ENCODE data around the gene BTF3.
"Not testable (repeated sequence)": the region's sequence is repeated elsewhere in the genome, so short reads cannot be mapped to it uniquely, and the experiment has no call there.

The BTF3 gene

DNA sequence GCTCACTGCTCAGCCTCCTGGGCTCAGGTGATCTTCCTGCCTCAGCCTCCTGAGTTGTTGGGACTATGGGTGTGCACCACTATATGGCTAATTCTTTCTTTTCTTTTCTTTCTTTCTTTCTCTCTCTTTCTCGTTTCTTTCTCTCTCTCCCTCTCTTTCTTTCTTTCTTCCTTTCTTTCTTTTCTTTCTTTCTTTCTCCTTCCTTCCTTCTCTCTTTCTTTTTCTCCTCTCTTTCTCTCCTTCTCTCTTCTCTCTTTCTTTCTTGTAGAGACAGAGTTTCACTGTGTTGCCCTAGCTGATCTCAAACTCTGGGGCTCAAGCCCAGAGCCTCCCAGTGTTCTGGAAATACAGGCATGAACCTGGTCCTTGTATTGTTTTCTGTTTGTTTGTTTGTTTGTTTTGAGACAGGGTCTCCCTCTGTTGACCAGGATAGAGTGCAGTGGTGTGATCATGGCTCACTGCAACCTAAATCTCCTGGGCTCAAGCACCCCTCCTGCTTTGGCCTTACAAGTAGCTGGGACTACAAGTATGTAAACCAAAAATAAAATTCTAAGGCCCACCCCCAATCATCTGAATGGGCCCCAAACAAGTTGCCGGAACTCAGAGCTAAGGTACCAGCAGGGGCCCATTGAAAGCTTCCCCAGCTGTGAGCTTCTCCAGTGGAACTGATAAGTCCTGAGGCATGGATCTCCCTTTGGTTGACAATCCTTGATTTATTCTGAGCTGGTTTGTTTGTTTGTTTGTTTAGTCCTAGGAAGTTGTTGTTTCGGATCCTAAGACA is 11.9 kb upstream of the BTF3 start:
- no peak for DNase-seq

DNA sequence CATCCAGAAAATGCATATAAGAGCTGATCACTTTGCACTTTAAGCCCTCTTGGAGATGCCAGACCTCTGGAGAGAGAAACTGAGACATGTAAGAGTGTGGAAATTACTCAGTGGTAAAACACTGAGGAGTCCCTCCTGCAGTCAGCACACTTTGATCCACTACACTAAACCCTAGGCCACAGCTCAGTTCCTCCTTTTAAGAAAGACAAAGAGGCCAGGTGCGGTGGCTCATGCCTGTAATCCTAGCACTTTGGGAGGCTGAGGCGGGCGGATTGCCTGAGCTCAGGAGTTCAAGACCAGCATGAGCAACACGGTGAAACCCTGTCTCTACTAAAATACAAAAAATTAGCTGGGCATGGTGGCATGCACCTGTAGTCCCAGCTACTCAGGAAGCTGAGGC is 11.0 kb upstream of the BTF3 start:
- not testable (repeated sequence) for DNase-seq

DNA sequence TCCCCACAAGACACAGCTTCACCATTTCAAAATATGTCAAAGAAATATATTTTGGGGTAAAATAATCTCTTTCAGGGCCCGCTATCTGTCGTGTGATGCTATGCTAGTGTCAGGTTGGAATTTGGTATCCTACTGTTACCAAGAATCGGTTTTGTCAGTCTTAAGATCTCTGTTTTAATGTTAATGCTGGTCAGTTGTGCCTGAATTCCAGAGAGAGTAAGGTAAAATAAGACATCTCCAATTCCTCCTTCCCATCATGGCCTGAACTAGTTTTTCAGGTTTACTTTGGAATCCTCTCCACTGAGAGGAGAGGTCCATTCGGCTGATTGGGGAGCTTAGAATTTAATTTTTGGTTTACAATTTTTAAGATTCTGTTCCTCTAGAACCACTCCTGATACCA is 10.4 kb upstream of the BTF3 start:
- DNase-seq, result no peak

DNA sequence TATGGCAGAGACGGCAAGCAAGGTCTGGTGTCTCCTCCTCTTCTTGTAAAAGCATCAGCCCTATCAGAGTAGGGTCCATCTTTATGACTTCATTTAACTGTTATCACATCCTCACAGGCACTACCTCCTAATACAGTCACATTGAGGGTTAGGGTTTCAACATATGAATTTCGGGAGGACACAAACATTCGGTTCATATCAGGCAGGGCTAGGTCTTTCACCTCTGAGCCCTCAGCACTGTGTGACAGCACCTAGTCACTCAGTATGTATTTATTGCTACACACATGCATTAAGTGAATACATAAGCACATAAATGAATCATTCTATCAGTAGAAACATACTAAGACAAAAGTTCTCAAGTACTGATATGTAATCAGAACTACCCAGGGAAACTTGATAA is 9.4 kb upstream of the BTF3 start:
- DNase-seq, result no peak

DNA sequence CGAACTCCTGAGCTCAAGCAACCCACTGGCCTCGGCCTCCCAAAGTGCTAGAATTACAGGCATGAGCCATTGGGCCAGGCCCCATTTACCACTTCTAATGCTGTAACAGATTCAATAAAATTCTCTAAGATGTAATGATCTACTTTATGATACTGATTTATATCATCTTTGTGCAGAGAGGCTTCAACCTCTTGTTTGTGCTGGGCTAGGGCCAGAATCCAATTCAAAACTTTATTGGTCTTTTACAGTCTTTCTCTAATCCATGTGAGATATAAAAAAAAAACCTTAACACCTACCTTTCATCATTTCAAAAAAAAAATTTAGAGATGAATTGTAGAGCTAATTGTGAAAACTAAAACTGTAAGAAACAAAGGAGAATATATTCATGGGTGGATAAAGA is 8.2 kb upstream of the BTF3 start:
- DNase-seq, result no peak

GRCh38 chr5:73491155-73491554 is 7.1 kb upstream of the BTF3 start:
- DNase-seq, result no peak

DNA sequence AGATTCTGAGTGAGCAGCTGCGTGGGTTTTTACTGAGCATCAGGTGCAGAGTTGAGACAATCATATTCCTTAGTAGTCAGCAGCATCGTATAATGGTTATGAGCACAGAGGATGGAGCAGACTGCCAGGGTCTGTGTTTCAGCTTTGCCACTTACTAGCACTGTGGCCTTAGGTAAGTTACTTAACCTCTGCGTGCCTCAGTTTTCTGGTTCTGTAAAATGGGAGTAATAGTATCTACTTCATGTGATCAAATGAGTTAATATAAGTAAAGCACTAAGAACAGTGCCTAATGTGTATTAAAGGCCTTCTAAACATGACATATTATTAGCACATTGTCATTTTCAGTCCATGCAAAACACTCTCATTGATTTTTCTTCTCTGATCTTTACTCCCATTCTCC is 4.8 kb upstream of the BTF3 start:
- no peak for DNase-seq

GRCh38 chr5:73494721-73495120 is 3.5 kb upstream of the BTF3 start:
- DNase-seq, result no peak

DNA sequence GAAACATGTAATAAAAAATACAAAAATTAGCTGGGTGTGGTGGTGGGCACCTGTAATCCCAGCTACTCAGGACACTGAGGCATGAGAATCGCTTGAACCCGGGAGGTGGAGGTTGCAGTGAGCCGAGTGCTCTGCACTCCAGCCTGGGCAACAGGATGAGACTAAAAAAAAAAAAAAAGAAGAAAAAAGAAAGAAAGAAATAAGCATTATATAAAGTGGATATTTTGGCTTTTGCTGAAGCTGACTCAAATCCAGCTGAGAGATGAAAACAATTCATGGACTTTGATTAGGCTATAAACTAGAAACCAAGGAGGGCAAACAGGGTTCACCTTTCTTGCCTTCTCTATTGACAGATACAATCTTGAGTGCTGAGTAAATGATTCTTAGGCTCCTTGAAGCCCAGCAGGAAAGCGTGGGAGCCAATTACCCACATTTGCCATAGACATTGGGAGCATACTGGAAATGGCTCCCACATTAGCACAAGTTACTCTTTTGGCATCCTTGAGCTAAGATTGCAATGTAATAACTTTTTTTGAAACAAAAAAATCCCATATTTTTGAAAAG is 2.4 kb upstream of the BTF3 start:
- no peak for DNase-seq

- DNase-seq, result no peak
Observed at GRCh38 chr5:73496984-73497457, 1.2 kb upstream of the BTF3 start.

DNA sequence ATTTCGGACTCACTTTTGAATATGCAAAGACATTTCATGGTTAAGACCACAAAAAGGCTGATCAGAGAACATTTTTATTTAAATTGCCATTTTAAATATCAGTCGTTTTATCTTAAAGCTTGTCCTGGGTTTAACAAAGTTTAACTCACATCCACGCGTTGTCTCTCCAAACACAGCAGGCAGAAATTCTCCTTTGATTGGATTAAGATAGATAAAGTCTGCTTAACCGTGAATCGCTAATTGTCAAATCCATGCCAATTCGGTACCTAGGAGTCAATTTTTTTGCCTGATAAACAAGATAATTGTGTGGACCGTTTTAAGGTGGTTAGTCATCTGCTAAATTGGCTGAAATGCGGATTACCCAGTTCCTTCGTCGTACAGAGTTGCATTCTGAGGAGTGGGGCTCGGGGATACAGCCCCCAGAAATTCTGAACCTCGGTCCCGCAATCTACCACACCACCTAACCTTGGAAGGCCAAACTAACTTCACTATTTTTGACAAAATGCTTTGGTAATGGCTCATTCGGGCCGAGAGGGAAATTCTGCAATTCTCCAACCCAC is 665 bp upstream of the BTF3 start:
- DNase-seq, result no peak

DNA sequence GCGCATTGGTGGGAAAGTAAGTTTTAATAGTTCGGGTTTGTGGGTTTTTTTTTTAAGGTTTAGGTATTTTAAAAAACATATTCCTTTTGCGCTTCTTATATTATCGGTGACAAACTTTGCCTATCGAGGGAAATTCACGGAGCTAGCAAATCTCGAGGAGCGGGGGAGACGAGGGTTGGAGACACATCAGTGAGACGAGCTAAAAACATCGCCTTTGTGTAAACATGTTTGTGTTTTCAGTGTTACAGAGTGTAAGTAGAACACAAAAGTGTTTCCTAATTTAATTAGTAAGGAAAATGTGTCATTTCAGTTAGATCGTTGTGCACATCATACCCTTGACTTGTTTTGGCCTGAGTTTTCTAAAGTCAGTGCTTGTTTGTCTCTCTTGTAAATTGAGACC is 945 bp downstream of the BTF3 start:
- no peak for DNase-seq

- DNase-seq, result no peak
Observed at GRCh38 chr5:73499756-73500155, 1.5 kb downstream of the BTF3 start.

DNA sequence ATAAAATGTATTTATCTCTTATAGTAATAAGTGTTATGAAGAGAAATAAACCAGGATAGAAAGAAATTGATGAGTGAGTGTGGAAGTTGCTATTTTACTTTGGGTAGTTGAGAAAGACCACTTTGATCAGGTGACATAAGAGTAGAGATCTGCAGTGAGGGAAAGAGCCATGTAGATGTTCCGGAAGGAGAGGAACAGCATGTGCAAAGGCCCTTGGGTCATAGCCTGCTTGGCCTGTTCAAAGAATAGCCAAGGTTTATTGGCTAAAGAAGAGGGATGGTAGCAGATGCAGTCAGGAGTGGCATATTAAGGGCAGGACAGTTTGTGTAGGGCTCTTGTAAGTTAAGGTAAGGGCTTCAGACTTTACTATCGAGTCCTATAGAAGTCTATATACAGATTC is 3.2 kb downstream of the BTF3 start:
- DNase-seq, result no peak

DNA sequence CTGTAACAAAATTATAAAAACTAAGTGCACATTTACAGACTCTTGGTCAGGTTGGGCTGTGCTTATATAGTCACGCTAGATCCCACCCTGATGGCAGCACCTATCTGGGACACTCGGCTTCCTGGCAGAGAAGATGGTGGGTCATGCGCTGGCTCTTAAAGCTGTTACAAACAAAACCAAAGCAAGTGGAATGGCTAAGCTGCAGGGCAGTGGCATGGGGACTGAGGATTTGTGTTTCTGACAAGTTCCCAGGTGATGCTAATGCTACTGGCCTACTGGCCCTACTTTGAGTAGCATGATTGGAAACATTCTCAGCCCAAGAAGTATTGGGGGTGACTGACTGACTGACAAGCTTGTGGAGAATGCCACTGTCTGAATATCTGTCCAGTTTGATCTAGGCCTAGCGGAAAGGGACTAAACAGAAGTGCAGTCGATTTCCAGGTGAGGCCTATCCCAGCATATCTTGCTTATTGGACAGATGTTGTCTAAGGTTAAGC is 8.3 kb downstream of the BTF3 start:
- no peak for DNase-seq

DNA sequence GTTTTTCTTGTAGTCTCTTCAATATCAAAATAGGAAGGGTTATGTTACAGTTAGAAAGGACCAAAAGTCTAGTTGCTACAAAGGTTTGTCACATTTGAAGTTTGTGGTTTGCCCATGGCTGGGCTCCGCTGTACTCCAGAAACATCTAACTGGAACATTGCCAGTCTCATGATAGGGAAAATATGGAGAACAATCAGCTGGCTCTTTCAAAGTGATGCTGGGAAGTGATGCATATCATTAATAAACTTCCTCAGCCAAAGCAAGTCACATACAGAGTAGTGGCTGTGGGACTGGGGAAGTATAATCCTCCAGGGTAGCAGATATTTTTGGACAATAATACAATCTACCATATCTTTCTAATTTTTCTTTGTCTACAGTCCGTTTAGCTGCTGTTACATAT is 8.8 kb downstream of the BTF3 start:
- no peak for DNase-seq

- not testable (repeated sequence) for DNase-seq
Observed at GRCh38 chr5:73508521-73508920, 10.3 kb downstream of the BTF3 start.

- DNase-seq, result no peak
Observed at GRCh38 chr5:73513996-73514395, 15.8 kb downstream of the BTF3 start.

DNA sequence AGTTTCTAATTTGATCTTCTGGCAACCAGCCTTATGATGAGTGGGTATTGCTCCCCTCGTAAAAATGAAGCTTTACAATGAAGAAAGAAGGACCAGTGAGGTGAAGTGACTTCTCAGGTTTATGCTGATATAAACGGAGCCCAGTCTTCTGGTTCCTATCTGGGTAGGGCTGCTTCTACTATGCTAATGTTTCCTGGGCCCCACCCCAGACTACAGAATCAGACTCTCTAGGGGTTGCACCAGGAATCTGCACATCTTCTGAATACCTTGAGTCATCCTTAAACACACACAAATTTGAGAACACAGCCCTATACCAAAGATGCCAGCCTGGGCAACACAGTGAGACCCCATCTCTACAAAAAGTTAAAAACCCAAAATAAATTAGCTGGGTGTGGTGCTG is 16.2 kb downstream of the BTF3 start:
- no peak for DNase-seq

DNA sequence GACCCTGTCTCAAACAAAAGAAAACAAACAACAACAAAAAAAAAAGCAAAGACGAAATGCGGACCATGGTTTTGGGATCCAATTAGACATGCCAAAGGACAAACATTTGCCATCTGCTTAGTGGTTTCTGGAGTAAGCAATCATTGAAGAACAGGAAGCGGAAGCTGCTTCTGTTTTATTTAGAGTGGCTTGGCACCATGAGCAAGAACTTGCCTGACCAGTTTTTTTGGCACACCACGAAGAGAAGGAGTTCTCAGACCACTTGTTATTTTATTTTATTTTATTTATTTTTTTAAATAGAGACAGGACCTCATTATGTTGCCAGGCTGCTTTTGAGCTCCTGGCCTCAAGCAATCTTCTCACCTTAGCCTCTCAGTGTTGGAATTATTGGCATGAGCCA is 17.0 kb downstream of the BTF3 start:
- no peak for DNase-seq

- DNase-seq, result peak; percentile 54 to 56
Observed at GRCh38 chr5:73519531-73520283, 21.5 kb downstream of the BTF3 start.

DNA sequence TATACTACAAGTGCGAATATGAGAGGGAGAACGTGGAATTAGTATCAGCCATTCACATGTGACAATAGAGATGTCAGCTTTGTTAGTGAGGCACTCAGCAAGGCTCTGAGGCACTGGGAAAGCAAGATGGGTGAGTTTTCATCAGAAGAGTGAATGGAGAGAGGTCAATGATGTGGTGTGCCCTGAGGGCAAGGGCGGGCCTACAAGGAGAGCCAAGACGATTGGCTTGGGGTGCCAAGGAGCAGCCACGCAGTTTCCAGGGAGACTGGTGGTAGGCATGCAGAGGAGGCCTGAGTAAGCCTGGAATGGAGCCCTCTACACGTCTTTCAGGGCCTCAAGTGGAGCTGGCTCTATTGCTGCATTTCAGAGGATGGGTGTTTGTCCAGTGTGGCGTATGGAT is 24.7 kb downstream of the BTF3 start:
- no peak for DNase-seq

DNA sequence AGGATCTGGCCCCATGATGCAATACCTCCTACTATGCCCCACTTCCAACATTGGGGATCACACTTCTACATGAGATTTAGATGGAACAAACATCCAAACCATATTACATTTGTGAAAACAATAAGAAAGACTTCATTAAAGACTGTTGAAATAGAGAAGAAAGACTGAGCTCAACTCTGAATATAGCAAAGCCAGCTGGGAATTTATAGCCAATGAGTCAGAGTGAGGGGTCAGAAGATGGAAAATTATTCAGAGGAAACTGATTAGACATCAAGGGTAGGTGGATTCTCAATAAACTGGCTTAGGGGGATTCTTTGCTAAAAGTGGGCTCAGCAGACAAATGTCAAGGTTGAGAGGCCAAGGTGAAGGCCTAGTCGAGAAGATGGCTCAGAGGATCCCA is 25.6 kb downstream of the BTF3 start:
- no peak for DNase-seq
